H9 (cell line): ENCODE measurements around the gene PITPNB. TPM values are rescaled to one million over a fixed set of nuclear protein-coding genes. Genes with fewer than 3 reads are reported as not detected.

ENCODE experiments used
- DNase-seq: peaks from one replicate; pipeline ENCODE4 v3.0.0-alpha.2; 2017
- H2AFZ ChIP-seq: one replicate; pipeline ENCODE4 v1.6.1; 2013; ENCODE audit warnings: mild to moderate bottlenecking, low read length, control low read depth, moderate library complexity
- H2AK5ac ChIP-seq: 2 replicates; pipeline ENCODE4 v1.6.1; 2013; ENCODE audit warnings: low read length, control low read depth, mixed read lengths; ENCODE audit not compliant: insufficient read length
- H2BK120ac ChIP-seq: one replicate; pipeline ENCODE4 v1.6.1; 2013; ENCODE audit warnings: low read depth, mild to moderate bottlenecking, low read length, control low read depth, inconsistent platforms; ENCODE audit not compliant: poor library complexity, severe bottlenecking
- H2BK12ac ChIP-seq: 2 replicates; pipeline ENCODE4 v1.6.1; 2013; ENCODE audit warnings: low read length, control low read depth, mixed read lengths, low read depth; ENCODE audit not compliant: insufficient read length
- H2BK15ac ChIP-seq: 2 replicates; pipeline ENCODE4 v1.6.1; 2013; ENCODE audit warnings: low read depth, low read length, control low read depth
- H2BK20ac ChIP-seq: one replicate; pipeline ENCODE4 v1.6.1; 2013; ENCODE audit warnings: low read depth, mild to moderate bottlenecking, low read length, control low read depth, inconsistent platforms; ENCODE audit not compliant: poor library complexity, severe bottlenecking
- H2BK5ac ChIP-seq: 2 replicates; pipeline ENCODE4 v1.6.1; 2013; ENCODE audit warnings: low read length, control low read depth, mixed read lengths; ENCODE audit not compliant: insufficient read length
- H3K14ac ChIP-seq: 2 replicates; pipeline ENCODE4 v1.6.1; 2013; ENCODE audit warnings: low read length, control low read depth; ENCODE audit not compliant: insufficient read depth
- H3K18ac ChIP-seq: 2 replicates; pipeline ENCODE4 v1.6.1; 2013; ENCODE audit warnings: low read depth, mild to moderate bottlenecking, mixed read lengths, low read length, control low read depth; ENCODE audit not compliant: insufficient read length
- H3K23ac ChIP-seq: 2 replicates; pipeline ENCODE4 v1.6.1; 2013; ENCODE audit warnings: low read length, control low read depth, mixed read lengths, low read depth; ENCODE audit not compliant: insufficient read length
- H3K23me2 ChIP-seq: 2 replicates; pipeline ENCODE4 v1.6.1; 2013; ENCODE audit warnings: low read depth, mild to moderate bottlenecking, mixed read lengths, low read length, control low read depth; ENCODE audit not compliant: insufficient read length, poor library complexity, severe bottlenecking
- H3K27ac ChIP-seq: 2 replicates; pipeline ENCODE4 v1.5.1; 2013; ENCODE audit warnings: low read length, control low read depth, mixed read lengths, low read depth; ENCODE audit not compliant: insufficient read length
- H3K27me3 ChIP-seq: 2 replicates; pipeline ENCODE4 v1.6.1; 2013; ENCODE audit warnings: low read length, control low read depth, inconsistent platforms; ENCODE audit not compliant: insufficient read depth
- H3K4ac ChIP-seq: 2 replicates; pipeline ENCODE4 v1.6.1; 2013; ENCODE audit warnings: low read depth, mild to moderate bottlenecking, control low read depth, inconsistent platforms, low read length, moderate library complexity
- H3K4me1 ChIP-seq: 2 replicates; pipeline ENCODE4 v1.6.1; 2013; ENCODE audit warnings: low read length, control low read depth, inconsistent platforms; ENCODE audit not compliant: insufficient read depth
- H3K4me2 ChIP-seq: 2 replicates; pipeline ENCODE4 v1.6.1; 2013; ENCODE audit warnings: low read length, control low read depth, mixed read lengths; ENCODE audit not compliant: insufficient read length, insufficient read depth
- H3K56ac ChIP-seq: 2 replicates; pipeline ENCODE4 v1.6.1; 2013; ENCODE audit warnings: low read depth, mild to moderate bottlenecking, mixed read lengths, low read length, control low read depth; ENCODE audit not compliant: insufficient read length
- H3K79me1 ChIP-seq: 2 replicates; pipeline ENCODE4 v1.6.1; 2013; ENCODE audit warnings: low read depth, mild to moderate bottlenecking, moderate library complexity, low read length, control low read depth, inconsistent platforms; ENCODE audit not compliant: insufficient read depth, poor library complexity, severe bottlenecking
- H3K79me2 ChIP-seq: 2 replicates; pipeline ENCODE4 v1.6.1; 2013; ENCODE audit warnings: low read length, control low read depth, inconsistent platforms; ENCODE audit not compliant: insufficient read depth
- H3K9ac ChIP-seq: 2 replicates; pipeline ENCODE4 v1.6.1; 2013; ENCODE audit warnings: low read length, control low read depth, mixed read lengths; ENCODE audit not compliant: insufficient read length; ENCODE audit errors: extremely low read depth
- H3K9me3 ChIP-seq: one replicate; pipeline ENCODE4 v1.6.1; 2013; ENCODE audit warnings: low read depth, low read length, inconsistent platforms; ENCODE audit not compliant: control insufficient read depth
- H3T11ph ChIP-seq: one replicate; pipeline ENCODE4 v1.6.1; 2013; ENCODE audit warnings: mild to moderate bottlenecking, low read length, control low read depth, inconsistent platforms
- H4K20me1 ChIP-seq: one replicate; pipeline ENCODE4 v1.6.1; 2013; ENCODE audit not compliant: control insufficient read depth, insufficient read length, insufficient read depth
- H4K5ac ChIP-seq: 2 replicates; pipeline ENCODE4 v1.6.1; 2013; ENCODE audit warnings: low read depth, mild to moderate bottlenecking, mixed read lengths, low read length, control low read depth; ENCODE audit not compliant: insufficient read length
- H4K8ac ChIP-seq: replicated peaks from 2 replicates; pipeline ENCODE4 v1.6.1; 2013; ENCODE audit warnings: low read length, control low read depth, mixed read lengths, low read depth; ENCODE audit not compliant: insufficient read length
- H4K91ac ChIP-seq: 2 replicates; pipeline ENCODE4 v1.6.1; 2013; ENCODE audit warnings: low read depth, mild to moderate bottlenecking, moderate library complexity, mixed read lengths, low read length, control low read depth; ENCODE audit not compliant: insufficient read length
- H3K27ac Mint-ChIP-seq, 3 experiments: 2 replicates in 2 of 3; 3 replicates in 1 of 3; pipeline ENCODE4 v1.8.0; 2020 to 2021; ENCODE audit warnings: mixed read lengths in 3 of 3, mild to moderate bottlenecking in 1 of 3, moderate library complexity in 1 of 3
- H3K27me3 Mint-ChIP-seq: 2 replicates; pipeline ENCODE4 v1.8.0; 2021; ENCODE audit warnings: low read depth, mild to moderate bottlenecking, moderate library complexity, mixed read lengths
- H3K36me3 Mint-ChIP-seq, 3 experiments: 2 replicates in 2 of 3; 3 replicates in 1 of 3; pipeline ENCODE4 v1.8.0; 2020 to 2021; ENCODE audit warnings: low read depth in 3 of 3, mixed read lengths in 3 of 3; ENCODE audit not compliant: insufficient read depth in 1 of 3
- H3K4me1 Mint-ChIP-seq, 2 experiments: 2 replicates each; pipeline ENCODE4 v1.8.0; 2020; ENCODE audit warnings: mixed read lengths in 2 of 2
- H3K4me3 Mint-ChIP-seq, 2 experiments: 2 replicates in 1 of 2; 3 replicates in 1 of 2; pipeline ENCODE4 v1.8.0; 2020 to 2021; ENCODE audit warnings: mild to moderate bottlenecking in 2 of 2, mixed read lengths in 2 of 2, moderate library complexity in 1 of 2
- H3K9me3 Mint-ChIP-seq, 2 experiments: 2 replicates in 1 of 2; 3 replicates in 1 of 2; pipeline ENCODE4 v1.8.0; 2020; ENCODE audit warnings: mild to moderate bottlenecking in 2 of 2, mixed read lengths in 2 of 2, moderate library complexity in 1 of 2
- CTCF ChIP-seq: fragments of 200-600 bp; sonication (generic); conservative IDR thresholded peaks from 3 replicates; pipeline ENCODE4 v1.8.0; 2021; ENCODE audit warnings: antibody characterized with exemption, mild to moderate bottlenecking
- WGBS: extraction: QIAGEN DNeasy Blood & Tissue Kit; methylation state at CpG from one replicate; pipeline ENCODE4 v1.1.7; 2013; ENCODE audit warnings: missing lambda C conversion rate, low lambda C conversion rate, mixed read lengths; ENCODE audit not compliant: insufficient read length; ENCODE audit errors: extremely low coverage; 5-methylcytosine and 5-hydroxymethylcytosine counted together
- total RNA-seq: library from RNA; stranded (reverse); gene quantifications from 2 replicates; pipeline ENCODE4 v1.2.1, GENCODE V29; 2021

The PITPNB gene
- total RNA-seq, 1 experiment from 2014 or later, result 106 TPM

- Mint-ChIP-seq H3K27me3 (no peaks in the 10 kb centered on the region), H3K27ac (peak overlapping the region; percentile 93 to 99 (median 95); a peak in 6 of 7 replicates), H3K4me1 (peaks cover 30 to 39% of the 10 kb centered on the region in 2 experiments), H3K9me3 (no peaks in the 10 kb centered on the region), H3K36me3 (peaks cover 14 to 22% (median 21%) of the 10 kb centered on the region in 3 experiments), H3K4me3 (peak overlapping the region; percentile 98 to 99)
- H3K56ac ChIP-seq, result no peak overlapping the region
- H2BK15ac ChIP-seq, result no peak overlapping the region
- H2AFZ ChIP-seq, result no peak overlapping the region
- H2BK20ac ChIP-seq, result no peak overlapping the region
- H3K27ac ChIP-seq, result no peak overlapping the region
- WGBS, result no CpG with 5 or more reads among the region's 60 CpGs
- no peak overlapping the region for H3T11ph ChIP-seq
- no peak overlapping the region for H2BK120ac ChIP-seq
- H3K4ac ChIP-seq, result no peak overlapping the region
- peaks cover 8% of the 10 kb centered on the region for H3K79me1 ChIP-seq
- H2BK12ac ChIP-seq, result no peak overlapping the region
- no peak overlapping the region for H4K91ac ChIP-seq
- peak; percentile 65 for DNase-seq
- H3K23me2 ChIP-seq, result peaks cover 13% of the 10 kb centered on the region
- no peaks in the 10 kb centered on the region for H3K9me3 ChIP-seq
- no peak overlapping the region for H2BK5ac ChIP-seq
- 0 out of 2 replicates have a peak overlapping the region, but pooled peaks have one; percentile 7 for H3K14ac ChIP-seq
- peak overlapping the region; percentile 83 for H3K4me2 ChIP-seq
- H4K20me1 ChIP-seq, result no peaks in the 10 kb centered on the region
- no peak overlapping the region for H4K8ac ChIP-seq
- H3K9ac ChIP-seq, result peak overlapping the region; percentile 56
- TF ChIP-seq CTCF, result no peak
- peak overlapping the region; percentile 0 for H3K18ac ChIP-seq
- H3K79me2 ChIP-seq, result peaks cover 21% of the 10 kb centered on the region; the same call in 1 of the 2 replicates
- H4K5ac ChIP-seq, result no peak overlapping the region
- H3K23ac ChIP-seq, result no peak overlapping the region
- H3K4me1 ChIP-seq, result peaks cover 3% of the 10 kb centered on the region; the same call in 1 of the 2 replicates
- no peaks in the 10 kb centered on the region for H3K27me3 ChIP-seq
- no peak overlapping the region for H2AK5ac ChIP-seq
Measured at GRCh38 chr22:27918341-27919221, 475 bp downstream of the PITPNB start.
